OCI-LY7 (cell line): ENCODE data around the gene ABCG4. TPM values are rescaled to one million over a fixed set of nuclear protein-coding genes. Genes with fewer than 3 reads are reported as not detected.
"Not testable (repeated sequence)": the region's sequence is repeated elsewhere in the genome, so short reads cannot be mapped to it uniquely, and the experiment has no call there.

Experiments
- BruUV-seq: library from RNA; stranded (reverse); fragments of 400-500 nt; replicated peaks from 2 replicates; lab custom pipeline; 2021; lab: Mats Ljungman, UMichigan
- CTCF ChIA-PET: fragments of 300-600 bp; sonication (Branson Sonifier 250); formaldehyde crosslinking; loops from one replicate; lab custom pipeline; 2022; ENCODE audit warnings: antibody characterized with exemption; ENCODE audit not compliant: unreplicated experiment; lab: Charles Lee
- POLR2A ChIA-PET: fragments of 300-600 bp; sonication (Branson Sonifier 250); formaldehyde crosslinking; loops from one replicate; lab custom pipeline; 2022; ENCODE audit warnings: antibody characterized with exemption; lab: Charles Lee
- DNase-seq: peaks from one replicate; pipeline ENCODE4 v3.0.0-alpha.2; 2015; ENCODE audit warnings: low spot score
- H2AFZ ChIP-seq: fragments of 200-600 bp; sonication (generic), shearing (Covaris generic); 2 replicates; pipeline ENCODE4 v1.6.1; 2014; ENCODE audit warnings: mild to moderate bottlenecking, antibody characterized with exemption, low read length, moderate library complexity
- H3K27ac ChIP-seq: fragments of 200-600 bp; sonication (generic); 2 replicates; pipeline ENCODE4 v1.5.1; 2014; ENCODE audit warnings: mixed run types, low read depth, mild to moderate bottlenecking, moderate library complexity, low read length, inconsistent platforms; ENCODE audit not compliant: poor library complexity, severe bottlenecking
- H3K36me3 ChIP-seq: fragments of 200-600 bp; sonication (generic); 2 replicates; pipeline ENCODE4 v1.6.1; 2014; ENCODE audit warnings: mild to moderate bottlenecking, antibody characterized with exemption, low read length, moderate library complexity, mixed read lengths; ENCODE audit not compliant: insufficient read depth
- H3K4me1 ChIP-seq: fragments of 200-600 bp; sonication (generic); 2 replicates; pipeline ENCODE4 v1.5.1; 2014; ENCODE audit warnings: mild to moderate bottlenecking, low read length; ENCODE audit not compliant: insufficient read depth, poor library complexity, severe bottlenecking
- H3K4me2 ChIP-seq: fragments of 200-600 bp; sonication (generic); 2 replicates; pipeline ENCODE4 v1.6.1; 2014; ENCODE audit warnings: mild to moderate bottlenecking, low read length
- H3K4me3 ChIP-seq: fragments of 200-600 bp; sonication (generic); 2 replicates; pipeline ENCODE4 v1.5.1; 2014; ENCODE audit warnings: mild to moderate bottlenecking, low read depth, low read length; ENCODE audit not compliant: poor library complexity, severe bottlenecking
- H3K79me2 ChIP-seq: fragments of 200-600 bp; sonication (generic); 2 replicates; pipeline ENCODE4 v1.6.1; 2016; ENCODE audit warnings: low read depth, mild to moderate bottlenecking, low read length, moderate library complexity, mixed read lengths; ENCODE audit not compliant: insufficient read depth
- H3K9me2 ChIP-seq: fragments of 200-600 bp; sonication (generic); 2 replicates; pipeline ENCODE4 v1.6.1; 2016; ENCODE audit warnings: mild to moderate bottlenecking, low read length, mixed read lengths; ENCODE audit not compliant: insufficient read depth
- H3K9me3 ChIP-seq: fragments of 200-600 bp; sonication (generic); 2 replicates; pipeline ENCODE4 v1.6.1; 2014; ENCODE audit warnings: mild to moderate bottlenecking, mixed run types, low read length, mixed read lengths
- H4K20me1 ChIP-seq: fragments of 200-600 bp; sonication (generic); 2 replicates; pipeline ENCODE4 v1.6.1; 2014; ENCODE audit warnings: mild to moderate bottlenecking, antibody characterized with exemption, low read length, moderate library complexity, mixed read lengths; ENCODE audit not compliant: insufficient read depth
- EZH2phosphoT487 ChIP-seq: fragments of 200-600 bp; sonication (generic); IDR thresholded peaks from 2 replicates; pipeline ENCODE4 v1.6.1; 2018; ENCODE audit warnings: low read depth, borderline replicate concordance, mild to moderate bottlenecking, mixed run types, antibody characterized with exemption, low read length, moderate library complexity, mixed read lengths
- intact Hi-C: fragments of 100-400 bp; cut with micrococcal nuclease; formaldehyde crosslinking; loops from one replicate; pipeline ENCODE4 v1.10.0; 2022; ENCODE audit not compliant: unreplicated experiment
- total RNA-seq, 2 experiments: library from RNA; depleted of rRNA in 1 of 2; stranded (reverse); fragments of >200 nt in 1 of 2; shearing (Covaris generic) in 1 of 2; gene quantifications; 2 replicates each; pipeline ENCODE4 v1.2.3, GENCODE V29; 2014 to 2022
- TF ChIP-seq, protein P1 (sequence below): fragments of 200-600 bp; sonication (generic); conservative IDR thresholded peaks from 2 replicates; pipeline ENCODE4 v1.5.1; 2014; ENCODE audit warnings: mild to moderate bottlenecking, antibody characterized with exemption, low read length, moderate library complexity, mixed read lengths

The ABCG4 gene
- total RNA-seq, 2 experiments from 2014 or later, result not detected

GRCh38 chr11:119180729-119181676, 32.2 kb downstream of the ABCG4 start:
- Histone ChIP-seq H3K4me1 (peaks cover 11% of the 10 kb centered on the region), H3K27ac (no peak overlapping the region), H3K9me2 (no peaks in the 10 kb centered on the region), H3K36me3 (no peaks in the 10 kb centered on the region), H4K20me1 (no peaks in the 10 kb centered on the region), H3K4me3 (no peak overlapping the region), H3K4me2 (no peak overlapping the region), H3K9me3 (no peaks in the 10 kb centered on the region), H3K79me2 (no peaks in the 10 kb centered on the region), H2AFZ (no peak overlapping the region)
- CTCF ChIA-PET, result no interaction called here
- intact Hi-C loops, result no loop called here
- no peak for DNase-seq
- POLR2A ChIA-PET, result interaction anchor here (0.6 to 0.7 kb wide), 2 partner anchors 20 to 63 kb away, joined by 3 read pairs; no protein-coding TSS in a partner anchor
- TF ChIP-seq, protein P1, sequence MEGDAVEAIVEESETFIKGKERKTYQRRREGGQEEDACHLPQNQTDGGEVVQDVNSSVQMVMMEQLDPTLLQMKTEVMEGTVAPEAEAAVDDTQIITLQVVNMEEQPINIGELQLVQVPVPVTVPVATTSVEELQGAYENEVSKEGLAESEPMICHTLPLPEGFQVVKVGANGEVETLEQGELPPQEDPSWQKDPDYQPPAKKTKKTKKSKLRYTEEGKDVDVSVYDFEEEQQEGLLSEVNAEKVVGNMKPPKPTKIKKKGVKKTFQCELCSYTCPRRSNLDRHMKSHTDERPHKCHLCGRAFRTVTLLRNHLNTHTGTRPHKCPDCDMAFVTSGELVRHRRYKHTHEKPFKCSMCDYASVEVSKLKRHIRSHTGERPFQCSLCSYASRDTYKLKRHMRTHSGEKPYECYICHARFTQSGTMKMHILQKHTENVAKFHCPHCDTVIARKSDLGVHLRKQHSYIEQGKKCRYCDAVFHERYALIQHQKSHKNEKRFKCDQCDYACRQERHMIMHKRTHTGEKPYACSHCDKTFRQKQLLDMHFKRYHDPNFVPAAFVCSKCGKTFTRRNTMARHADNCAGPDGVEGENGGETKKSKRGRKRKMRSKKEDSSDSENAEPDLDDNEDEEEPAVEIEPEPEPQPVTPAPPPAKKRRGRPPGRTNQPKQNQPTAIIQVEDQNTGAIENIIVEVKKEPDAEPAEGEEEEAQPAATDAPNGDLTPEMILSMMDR, result no peak
- no peak for TF ChIP-seq EZH2phosphoT487
- BruUV-seq, result no TSS peak

DNA sequence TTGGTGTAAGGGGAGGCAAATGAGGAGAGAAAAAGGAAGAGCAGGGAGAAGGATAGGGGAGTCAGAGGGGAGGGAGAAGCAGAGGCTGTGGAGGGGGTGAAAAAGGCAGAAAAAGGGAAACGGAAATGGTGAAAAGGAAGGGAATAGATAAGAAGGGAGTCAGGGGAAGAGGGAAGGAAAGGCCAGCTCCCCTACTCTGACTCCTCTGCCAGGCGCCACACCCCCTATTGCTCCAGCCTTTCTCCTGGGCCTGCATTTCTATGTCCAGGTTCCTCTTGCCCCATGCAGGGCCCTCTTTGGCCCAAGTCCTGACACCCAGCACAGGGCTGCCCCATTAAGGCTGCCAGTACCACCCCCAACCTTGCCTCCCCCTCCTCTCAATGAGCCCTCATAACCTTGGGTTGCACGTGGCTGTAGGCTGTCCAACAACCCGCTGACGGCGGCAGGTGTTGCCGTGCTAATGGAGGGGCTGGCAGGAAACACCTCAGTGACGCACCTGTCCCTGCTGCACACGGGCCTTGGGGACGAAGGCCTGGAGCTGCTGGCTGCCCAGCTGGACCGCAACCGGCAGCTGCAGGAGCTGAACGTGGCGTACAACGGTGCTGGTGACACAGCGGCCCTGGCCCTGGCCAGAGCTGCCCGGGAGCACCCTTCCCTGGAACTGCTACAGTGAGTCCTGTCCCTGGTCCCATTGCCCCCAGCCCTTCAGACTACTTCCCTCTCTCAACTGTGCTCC, 33.0 kb downstream of the ABCG4 start:
- no peaks in the 10 kb centered on the region for H3K9me3 ChIP-seq
- intact Hi-C loops, result no loop called here
- BruUV-seq, result no TSS peak
- H4K20me1 ChIP-seq, result no peaks in the 10 kb centered on the region
- H3K79me2 ChIP-seq, result no peaks in the 10 kb centered on the region
- no peaks in the 10 kb centered on the region for H3K36me3 ChIP-seq
- no peak overlapping the region for H3K27ac ChIP-seq
- TF ChIP-seq EZH2phosphoT487, result no peak
- TF ChIP-seq, protein P1, result no peak
- no peaks in the 10 kb centered on the region for H3K9me2 ChIP-seq
- POLR2A ChIA-PET, result interaction anchor here (0.6 to 0.7 kb wide), 2 partner anchors 21 to 58 kb away, joined by 3 to 4 read pairs; no protein-coding TSS in a partner anchor
- H3K4me3 ChIP-seq, result no peak overlapping the region
- H2AFZ ChIP-seq, result no peak overlapping the region
- CTCF ChIA-PET, result no interaction called here
- H3K4me1 ChIP-seq, result peaks cover 11% of the 10 kb centered on the region
- DNase-seq, result no peak
- H3K4me2 ChIP-seq, result no peak overlapping the region

- H3K79me2 ChIP-seq, result not testable (repeated sequence)
These were observed 35.5 kb downstream of the ABCG4 start for GRCh38 chr11:119184399-119184798.

More at GRCh38 chr11:119184399-119184798, 35.5 kb downstream of the ABCG4 start:
- H2AFZ ChIP-seq, H3K4me2 ChIP-seq, intact Hi-C loops, BruUV-seq, H3K27ac ChIP-seq, CTCF ChIA-PET, H3K36me3 ChIP-seq, H3K9me2 ChIP-seq, H3K4me3 ChIP-seq, DNase-seq, H4K20me1 ChIP-seq, H3K9me3 ChIP-seq, H3K4me1 ChIP-seq: not testable (repeated sequence)
- POLR2A ChIA-PET, result interaction anchor here (0.6 kb wide), 1 partner anchor 26 kb away, joined by 3 read pairs; no protein-coding TSS in a partner anchor
